Stomach (tissue), 4 donors: ENCODE data around the gene KCNK5.

Experiments used
- CTCF ChIP-seq, 7 experiments: fragments of 450-650 bp in 4 of 7; fragments of 200-600 bp in 3 of 7; sonication (generic) in 3 of 7; IDR thresholded peaks; one replicate each; pipeline ENCODE4 v1.5.1; 2016 to 2019; ENCODE audit warnings: antibody characterized with exemption in 7 of 7, control low read depth in 2 of 7, mild to moderate bottlenecking in 1 of 7
- POLR2A ChIP-seq, 4 donors: fragments of 450-650 bp; IDR thresholded peaks; one replicate each; pipeline ENCODE4 v1.6.1; 2016; ENCODE audit warnings: antibody characterized with exemption in 4 of 4, control low read depth in 2 of 4, mild to moderate bottlenecking in 1 of 4, moderate library complexity in 1 of 4

GRCh38 chr6:39191236-39191930, 37.9 kb downstream of the KCNK5 start:
- TF ChIP-seq CTCF (IDR thresholded peaks at IDR 0.05) = no peak
- TF ChIP-seq POLR2A (IDR thresholded peaks at IDR 0.05) = no peak
